ENCODE measurements around the gene PHF21A.

The PHF21A gene

DNA sequence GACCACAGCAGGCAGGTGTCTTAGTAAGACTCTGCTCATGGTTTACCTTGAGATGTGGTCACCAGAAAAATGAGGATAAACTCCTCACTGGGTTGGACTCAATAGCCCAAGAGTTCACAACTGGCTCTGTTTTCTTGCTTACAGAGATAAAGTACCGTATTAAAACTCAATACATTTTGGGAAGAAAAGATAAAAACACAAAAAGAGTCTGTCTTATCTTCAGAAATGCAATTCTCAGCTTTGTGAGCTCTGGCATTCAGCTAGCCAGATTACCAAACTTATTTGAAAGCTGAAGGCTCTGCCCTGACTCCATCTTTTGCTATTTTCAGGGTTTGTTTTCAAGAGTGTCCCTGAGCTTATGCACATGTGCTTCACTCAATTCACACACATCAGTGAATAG is 75.4 kb downstream of the PHF21A start:
- Histone ChIP-seq H3K27me3 (ENCODE audit: control insufficient read depth in 1 of 2, insufficient read depth in 2 of 2, low read length in 2 of 2) (no peaks in the 10 kb centered on the region), H3K4me3 (ENCODE audit: low read depth in 1 of 2, low read length in 2 of 2) (no peak overlapping the region), H3K36me3 (ENCODE audit: control insufficient read depth in 1 of 2, insufficient read depth in 2 of 2, low read length in 2 of 2) (no peaks in the 10 kb centered on the region), H3K4me1 (ENCODE audit: control insufficient read depth in 1 of 2, insufficient read depth in 2 of 2, low read length in 2 of 2) (no peaks in the 10 kb centered on the region), H3K9ac (ENCODE audit: low read depth in 1 of 2, low read length in 2 of 2) (no peak overlapping the region), H3K9me3 (ENCODE audit: control insufficient read depth in 1 of 2, low read length in 2 of 2) (no peaks in the 10 kb centered on the region), H3K27ac (ENCODE audit: low read depth, low read length) (no peak overlapping the region)

GRCh38 chr11:46044601-46045000 is 76.7 kb downstream of the PHF21A start:
- Histone ChIP-seq H3K27me3 (ENCODE audit: control insufficient read depth in 1 of 2, insufficient read depth in 2 of 2, low read length in 2 of 2) (no peaks in the 10 kb centered on the region), H3K4me3 (ENCODE audit: low read depth in 1 of 2, low read length in 2 of 2) (no peak overlapping the region), H3K36me3 (ENCODE audit: control insufficient read depth in 1 of 2, insufficient read depth in 2 of 2, low read length in 2 of 2) (no peaks in the 10 kb centered on the region), H3K9ac (ENCODE audit: low read depth in 1 of 2, low read length in 2 of 2) (no peak overlapping the region), H3K9me3 (ENCODE audit: control insufficient read depth in 1 of 2, low read length in 2 of 2) (no peaks in the 10 kb centered on the region), H3K4me1 (ENCODE audit: control insufficient read depth in 1 of 2, insufficient read depth in 2 of 2, low read length in 2 of 2) (no peaks in the 10 kb centered on the region), H3K27ac (ENCODE audit: low read depth, low read length) (no peak overlapping the region)

DNA sequence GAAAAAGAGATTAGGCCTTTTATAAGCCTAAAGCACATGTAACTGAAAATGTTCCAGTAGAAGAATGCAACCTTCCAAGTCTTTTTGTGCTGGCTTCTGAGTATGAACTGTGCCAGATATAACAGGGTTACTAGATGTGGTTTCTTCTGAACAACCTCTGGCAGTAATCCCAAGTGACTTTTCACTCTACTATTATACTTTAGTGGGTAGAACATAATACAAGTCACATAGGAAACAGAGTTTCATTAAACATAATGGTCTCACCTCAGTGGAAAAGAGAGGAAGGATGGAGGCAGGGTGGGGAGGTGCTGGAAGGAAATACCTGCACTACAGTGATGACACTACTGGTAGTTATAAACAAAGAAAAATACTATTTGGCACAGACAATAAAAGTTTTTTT is 81.3 kb downstream of the PHF21A start:
- no peaks in the 10 kb centered on the region for H3K4me1 ChIP-seq (ENCODE audit: control insufficient read depth in 1 of 2, insufficient read depth in 2 of 2, low read length in 2 of 2)
- H3K4me3 ChIP-seq (ENCODE audit: low read depth in 1 of 2, low read length in 2 of 2): no peak overlapping the region
- no peak overlapping the region for H3K9ac ChIP-seq (ENCODE audit: low read depth in 1 of 2, low read length in 2 of 2)
- no peak overlapping the region for H3K27ac ChIP-seq (ENCODE audit: low read depth, low read length)
- H3K27me3 ChIP-seq (ENCODE audit: control insufficient read depth in 1 of 2, insufficient read depth in 2 of 2, low read length in 2 of 2): no peaks in the 10 kb centered on the region
- no peaks in the 10 kb centered on the region for H3K9me3 ChIP-seq (ENCODE audit: control insufficient read depth in 1 of 2, low read length in 2 of 2)
- no peaks in the 10 kb centered on the region for H3K36me3 ChIP-seq (ENCODE audit: control insufficient read depth in 1 of 2, insufficient read depth in 2 of 2, low read length in 2 of 2)

DNA sequence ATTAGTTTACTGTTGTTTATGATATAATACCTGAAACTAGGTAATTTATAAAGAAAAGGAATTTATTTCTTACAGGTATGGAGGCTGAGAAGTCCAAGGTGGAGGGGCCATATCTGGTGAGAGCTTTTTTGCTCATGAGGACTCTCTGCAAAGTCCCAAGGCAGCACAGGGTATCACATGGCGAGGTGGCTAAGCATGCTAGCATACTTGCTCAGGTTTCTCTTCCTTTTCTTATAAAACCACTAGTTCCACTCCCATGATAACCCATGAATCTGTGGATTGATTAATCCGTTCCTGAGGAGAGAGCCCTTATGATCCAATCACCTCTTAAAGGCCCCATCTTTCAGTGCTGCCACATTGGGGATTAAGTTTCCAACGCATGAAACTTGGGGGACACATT is 82.7 kb downstream of the PHF21A start:
- Histone ChIP-seq H3K9ac (ENCODE audit: low read depth in 1 of 2, low read length in 2 of 2) (no peak overlapping the region), H3K9me3 (ENCODE audit: control insufficient read depth in 1 of 2, low read length in 2 of 2) (no peaks in the 10 kb centered on the region), H3K4me1 (ENCODE audit: control insufficient read depth in 1 of 2, insufficient read depth in 2 of 2, low read length in 2 of 2) (no peaks in the 10 kb centered on the region), H3K27ac (ENCODE audit: low read depth, low read length) (no peak overlapping the region), H3K36me3 (ENCODE audit: control insufficient read depth in 1 of 2, insufficient read depth in 2 of 2, low read length in 2 of 2) (peaks cover 0 to 3% of the 10 kb centered on the region in 2 donors), H3K27me3 (ENCODE audit: control insufficient read depth in 1 of 2, insufficient read depth in 2 of 2, low read length in 2 of 2) (no peaks in the 10 kb centered on the region), H3K4me3 (ENCODE audit: low read depth in 1 of 2, low read length in 2 of 2) (no peak overlapping the region)

- Histone ChIP-seq H3K36me3 (ENCODE audit: control insufficient read depth in 1 of 2, insufficient read depth in 2 of 2, low read length in 2 of 2) (peaks cover 0 to 3% of the 10 kb centered on the region in 2 donors), H3K9ac (ENCODE audit: low read depth in 1 of 2, low read length in 2 of 2) (no peak overlapping the region), H3K27ac (ENCODE audit: low read depth, low read length) (no peak overlapping the region)
Observed at GRCh38 chr11:46036969-46037368, 84.3 kb downstream of the PHF21A start.

GRCh38 chr11:46036009-46036408 is 85.2 kb downstream of the PHF21A start:
- peaks cover 0 to 3% of the 10 kb centered on the region in 2 donors for H3K36me3 ChIP-seq (ENCODE audit: control insufficient read depth in 1 of 2, insufficient read depth in 2 of 2, low read length in 2 of 2)
- H3K27me3 ChIP-seq (ENCODE audit: control insufficient read depth in 1 of 2, insufficient read depth in 2 of 2, low read length in 2 of 2): no peaks in the 10 kb centered on the region
- H3K9me3 ChIP-seq (ENCODE audit: control insufficient read depth in 1 of 2, low read length in 2 of 2): no peaks in the 10 kb centered on the region
- H3K27ac ChIP-seq (ENCODE audit: low read depth, low read length): no peak overlapping the region
- no peak overlapping the region for H3K4me3 ChIP-seq (ENCODE audit: low read depth in 1 of 2, low read length in 2 of 2)
- no peaks in the 10 kb centered on the region for H3K4me1 ChIP-seq (ENCODE audit: control insufficient read depth in 1 of 2, insufficient read depth in 2 of 2, low read length in 2 of 2)
- no peak overlapping the region for H3K9ac ChIP-seq (ENCODE audit: low read depth in 1 of 2, low read length in 2 of 2)

More at GRCh38 chr11:46036969-46037368, 84.3 kb downstream of the PHF21A start:
- no peaks in the 10 kb centered on the region for H3K4me1 ChIP-seq (ENCODE audit: control insufficient read depth in 1 of 2, insufficient read depth in 2 of 2, low read length in 2 of 2)
- no peak overlapping the region for H3K4me3 ChIP-seq (ENCODE audit: low read depth in 1 of 2, low read length in 2 of 2)
- no peaks in the 10 kb centered on the region for H3K9me3 ChIP-seq (ENCODE audit: control insufficient read depth in 1 of 2, low read length in 2 of 2)
- H3K27me3 ChIP-seq (ENCODE audit: control insufficient read depth in 1 of 2, insufficient read depth in 2 of 2, low read length in 2 of 2): no peaks in the 10 kb centered on the region

DNA sequence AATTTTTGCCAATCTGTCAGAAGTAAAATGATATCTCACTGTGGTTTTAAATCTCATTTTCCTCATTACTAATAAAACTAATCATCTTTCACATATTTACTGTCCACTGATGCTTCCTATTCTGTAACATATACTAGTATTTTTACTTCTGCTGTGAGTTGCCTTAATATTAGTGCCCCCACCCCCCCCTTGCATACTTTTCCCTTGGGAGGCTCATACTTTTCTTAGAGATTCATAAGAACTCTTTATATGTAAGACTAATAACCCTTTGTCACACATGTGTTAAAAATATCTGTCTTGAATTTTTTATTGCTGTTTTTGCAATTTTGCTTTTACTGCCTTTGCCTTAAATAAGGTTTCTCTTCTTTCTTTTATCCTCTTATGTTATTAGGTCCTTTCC is 87.2 kb downstream of the PHF21A start:
- no peaks in the 10 kb centered on the region for H3K4me1 ChIP-seq (ENCODE audit: control insufficient read depth in 1 of 2, insufficient read depth in 2 of 2, low read length in 2 of 2)
- H3K9ac ChIP-seq (ENCODE audit: low read depth in 1 of 2, low read length in 2 of 2): no peak overlapping the region

GRCh38 chr11:46026606-46027293 is 94.5 kb downstream of the PHF21A start:
- no peak overlapping the region for H3K27ac ChIP-seq (ENCODE audit: low read depth, low read length)

More for the DNA sequence above, 87.2 kb downstream of the PHF21A start:
- H3K9me3 ChIP-seq (ENCODE audit: control insufficient read depth in 1 of 2, low read length in 2 of 2): no peaks in the 10 kb centered on the region
- no peak overlapping the region for H3K27ac ChIP-seq (ENCODE audit: low read depth, low read length)
- H3K4me3 ChIP-seq (ENCODE audit: low read depth in 1 of 2, low read length in 2 of 2): no peak overlapping the region
- H3K27me3 ChIP-seq (ENCODE audit: control insufficient read depth in 1 of 2, insufficient read depth in 2 of 2, low read length in 2 of 2): no peaks in the 10 kb centered on the region
- H3K36me3 ChIP-seq (ENCODE audit: control insufficient read depth in 1 of 2, insufficient read depth in 2 of 2, low read length in 2 of 2): peaks cover 0 to 3% of the 10 kb centered on the region in 2 donors

GRCh38 chr11:46020084-46020599 is 101.1 kb downstream of the PHF21A start:
- H3K9me3 ChIP-seq (ENCODE audit: control insufficient read depth in 1 of 2, low read length in 2 of 2): no peaks in the 10 kb centered on the region
- no peaks in the 10 kb centered on the region for H3K27me3 ChIP-seq (ENCODE audit: control insufficient read depth in 1 of 2, insufficient read depth in 2 of 2, low read length in 2 of 2)
- no peak overlapping the region for H3K27ac ChIP-seq (ENCODE audit: low read depth, low read length)
- no peak overlapping the region for H3K4me3 ChIP-seq (ENCODE audit: low read depth in 1 of 2, low read length in 2 of 2)
- H3K36me3 ChIP-seq (ENCODE audit: control insufficient read depth in 1 of 2, insufficient read depth in 2 of 2, low read length in 2 of 2): no peaks in the 10 kb centered on the region
- H3K9ac ChIP-seq (ENCODE audit: low read depth in 1 of 2, low read length in 2 of 2): no peak overlapping the region
- no peaks in the 10 kb centered on the region for H3K4me1 ChIP-seq (ENCODE audit: control insufficient read depth in 1 of 2, insufficient read depth in 2 of 2, low read length in 2 of 2)

More at GRCh38 chr11:46026606-46027293, 94.5 kb downstream of the PHF21A start:
- Histone ChIP-seq H3K9me3 (ENCODE audit: control insufficient read depth in 1 of 2, low read length in 2 of 2) (no peaks in the 10 kb centered on the region), H3K36me3 (ENCODE audit: control insufficient read depth in 1 of 2, insufficient read depth in 2 of 2, low read length in 2 of 2) (no peaks in the 10 kb centered on the region), H3K9ac (ENCODE audit: low read depth in 1 of 2, low read length in 2 of 2) (no peak overlapping the region), H3K4me3 (ENCODE audit: low read depth in 1 of 2, low read length in 2 of 2) (no peak overlapping the region), H3K27me3 (ENCODE audit: control insufficient read depth in 1 of 2, insufficient read depth in 2 of 2, low read length in 2 of 2) (no peaks in the 10 kb centered on the region), H3K4me1 (ENCODE audit: control insufficient read depth in 1 of 2, insufficient read depth in 2 of 2, low read length in 2 of 2) (no peaks in the 10 kb centered on the region)

DNA sequence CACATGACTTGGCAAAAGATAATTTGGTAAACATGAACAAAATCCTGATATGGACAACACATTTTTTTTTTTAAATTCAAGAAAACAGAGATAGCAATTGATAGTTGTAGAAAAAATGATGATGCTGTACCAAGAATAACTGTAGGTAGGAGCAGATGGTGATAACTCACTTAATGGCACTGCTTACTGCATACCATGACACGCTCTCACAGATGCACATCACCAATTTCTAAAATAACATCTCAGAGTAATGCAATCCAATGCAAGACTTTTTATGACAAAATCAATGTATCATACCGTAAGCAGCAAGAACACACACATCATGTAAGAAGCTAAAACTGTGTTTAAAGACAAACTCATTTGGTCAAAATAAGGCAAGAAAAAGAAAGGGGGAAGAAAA is 102.6 kb downstream of the PHF21A start:
- no peak overlapping the region for H3K4me3 ChIP-seq (ENCODE audit: low read depth in 1 of 2, low read length in 2 of 2)
- no peaks in the 10 kb centered on the region for H3K27me3 ChIP-seq (ENCODE audit: control insufficient read depth in 1 of 2, insufficient read depth in 2 of 2, low read length in 2 of 2)
- no peak overlapping the region for H3K9ac ChIP-seq (ENCODE audit: low read depth in 1 of 2, low read length in 2 of 2)
- H3K36me3 ChIP-seq (ENCODE audit: control insufficient read depth in 1 of 2, insufficient read depth in 2 of 2, low read length in 2 of 2): no peaks in the 10 kb centered on the region
- H3K27ac ChIP-seq (ENCODE audit: low read depth, low read length): no peak overlapping the region
- H3K9me3 ChIP-seq (ENCODE audit: control insufficient read depth in 1 of 2, low read length in 2 of 2): no peaks in the 10 kb centered on the region
- no peaks in the 10 kb centered on the region for H3K4me1 ChIP-seq (ENCODE audit: control insufficient read depth in 1 of 2, insufficient read depth in 2 of 2, low read length in 2 of 2)

All from duodenal mucosa (tissue), 2 donors.